ENCODE data around the gene MNAT1.
"Not testable (repeated sequence)": the region's sequence is repeated elsewhere in the genome, so short reads cannot be mapped to it uniquely, and the experiment has no call there.

Gene MNAT1

DNA sequence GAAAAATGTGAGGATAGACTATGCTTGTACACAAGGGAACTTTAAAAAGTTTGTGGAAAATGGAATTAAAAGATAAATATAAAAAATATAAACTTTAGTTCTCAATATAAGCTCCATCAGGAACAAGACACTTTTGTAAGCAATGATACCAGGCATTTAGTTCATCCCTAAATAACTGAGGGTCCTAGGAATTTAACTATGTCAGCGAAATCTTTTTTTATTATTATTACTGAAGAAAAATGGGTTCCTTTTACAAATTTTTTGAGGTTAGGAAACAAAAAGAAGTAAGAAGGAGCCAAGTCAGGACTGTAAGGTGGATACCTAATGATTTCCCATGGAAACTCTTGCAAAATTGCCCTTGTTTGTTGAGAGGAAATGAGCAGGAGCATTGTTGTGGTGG, 143.6 kb downstream of the MNAT1 start:
- DNase-seq: no peak

DNA sequence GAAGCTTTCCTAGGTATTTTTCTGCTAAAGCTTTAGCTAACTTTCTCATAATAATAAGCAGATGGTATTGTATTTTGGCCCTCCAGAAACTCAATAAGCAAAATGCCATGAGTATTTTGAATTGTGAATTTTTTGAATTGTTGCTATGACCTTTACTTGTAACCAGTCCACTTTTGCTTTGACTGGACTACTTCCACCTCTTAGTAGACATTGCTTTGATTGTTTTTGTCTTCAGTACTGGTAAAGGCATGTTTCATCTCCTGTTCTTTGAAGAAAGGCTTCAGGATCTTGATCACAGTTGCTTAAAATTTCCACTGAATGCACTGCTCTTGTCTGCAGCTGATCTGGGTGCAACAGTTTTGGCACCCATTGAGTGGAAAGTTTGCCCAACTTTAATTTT, 144.0 kb downstream of the MNAT1 start:
- no peak for DNase-seq

DNA sequence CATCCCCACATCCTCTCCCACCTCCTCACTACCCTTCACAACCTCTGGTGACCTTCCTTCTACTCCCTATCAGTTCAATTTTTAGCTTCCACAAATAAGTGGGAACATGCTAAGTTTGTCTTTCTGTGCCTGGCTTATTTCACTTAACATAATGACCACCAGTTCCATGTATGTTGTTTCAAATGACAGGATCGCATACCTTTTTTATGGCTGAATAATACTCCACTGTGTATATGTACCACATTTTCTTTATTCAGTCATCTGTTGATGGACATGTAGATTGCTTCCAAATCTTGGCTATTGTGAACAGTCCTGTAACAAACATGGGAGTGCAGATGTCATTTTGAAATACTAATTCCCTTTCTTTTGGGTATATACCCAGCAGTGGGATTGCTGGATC, 147.7 kb downstream of the MNAT1 start:
- no peak for DNase-seq

DNA sequence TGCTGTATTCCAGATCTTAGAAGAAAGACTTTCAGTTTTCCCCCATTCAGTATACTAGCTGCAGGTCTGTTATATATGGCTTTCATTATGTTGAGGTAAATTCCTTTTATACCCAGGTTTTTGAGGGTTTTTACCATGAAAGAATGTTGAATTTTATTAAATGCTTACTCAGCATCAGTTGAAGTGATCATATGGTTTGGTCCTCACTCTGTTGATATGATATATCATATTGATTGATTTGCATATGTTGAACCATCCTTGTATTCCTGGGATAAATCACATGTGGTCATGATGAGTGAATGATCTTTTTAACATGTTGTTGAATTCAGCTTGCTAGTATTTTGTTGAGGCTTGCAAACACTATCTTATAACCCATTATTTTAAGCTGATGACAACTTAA, 149.6 kb downstream of the MNAT1 start:
- no peak for DNase-seq

DNA sequence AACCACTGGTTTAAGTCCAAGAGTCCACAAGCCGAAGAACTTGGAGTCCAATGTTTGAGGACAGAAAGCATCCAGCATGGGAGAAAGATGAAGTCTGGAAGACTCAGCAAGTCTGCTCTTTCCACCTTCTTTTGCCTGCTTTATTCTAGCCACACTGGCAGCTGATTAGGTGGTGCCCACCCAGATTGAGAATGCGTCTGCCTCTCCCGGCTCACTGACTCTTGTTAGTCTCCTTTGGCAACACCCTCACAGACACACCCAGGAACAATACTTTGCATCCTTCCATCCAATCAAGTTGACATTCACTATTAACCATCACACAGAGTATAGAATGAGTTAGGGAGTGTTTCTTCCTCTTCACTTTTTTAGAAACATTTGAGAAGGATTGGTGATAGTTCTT, 156.1 kb downstream of the MNAT1 start:
- not testable (repeated sequence) for DNase-seq

DNA sequence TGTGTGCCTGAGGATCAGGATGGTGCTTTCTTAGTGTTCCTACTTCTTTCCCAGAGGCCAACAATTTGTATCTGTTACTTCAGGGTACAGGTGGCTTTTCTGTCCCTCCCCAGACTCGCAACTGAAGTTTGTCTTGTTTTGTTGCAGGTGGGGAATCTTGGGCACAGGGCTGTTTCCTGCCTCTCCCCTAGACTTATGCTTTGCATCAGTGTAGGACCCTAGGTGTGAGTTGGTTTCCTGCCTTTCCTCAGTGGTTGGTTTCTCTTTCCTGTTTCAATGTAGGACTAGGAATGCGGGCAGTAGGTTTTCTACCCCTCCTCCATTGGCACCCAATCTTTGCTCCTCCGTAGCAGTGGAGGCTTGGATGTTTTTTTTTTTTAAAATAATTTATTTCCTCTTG, 159.3 kb downstream of the MNAT1 start:
- no peak for DNase-seq

DNA sequence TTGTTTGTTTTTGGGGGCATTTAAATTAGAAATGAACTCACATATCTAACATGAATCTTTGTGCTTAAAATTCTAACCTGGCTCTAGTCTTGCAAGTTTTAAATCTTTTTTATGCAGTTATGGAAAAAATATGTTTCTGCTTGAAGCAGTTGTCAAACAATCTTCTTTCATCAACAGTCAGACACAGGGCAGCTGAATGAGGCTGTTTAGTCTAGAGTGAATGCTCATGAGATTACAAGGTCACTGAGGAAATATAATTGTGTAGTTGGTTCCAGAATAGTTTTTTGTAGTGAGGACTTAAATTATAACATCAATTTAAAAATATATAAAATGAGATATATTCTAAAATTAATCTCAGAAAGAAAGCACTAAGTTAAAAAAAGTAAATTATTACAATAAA, 169.8 kb downstream of the MNAT1 start:
- DNase-seq: no peak

DNA sequence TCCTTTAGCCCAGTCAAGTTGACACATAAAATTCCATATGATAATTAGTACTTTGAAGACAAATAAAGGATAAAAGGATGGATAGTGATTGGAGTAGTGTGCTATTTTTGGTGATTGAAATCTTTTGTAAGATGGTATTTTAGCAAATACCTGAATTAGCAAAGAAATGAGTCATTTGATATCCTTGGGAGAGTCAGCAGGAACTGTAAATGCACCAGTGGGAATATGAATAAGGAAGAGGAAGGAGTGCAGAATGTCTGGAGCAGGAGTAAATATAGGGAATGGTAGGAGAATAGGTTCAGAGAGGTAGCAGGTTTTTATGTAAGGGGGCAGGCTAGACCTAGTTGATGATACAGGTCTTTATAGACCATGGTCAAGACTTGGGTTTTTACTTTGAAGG, 171.4 kb downstream of the MNAT1 start:
- no peak for DNase-seq

DNA sequence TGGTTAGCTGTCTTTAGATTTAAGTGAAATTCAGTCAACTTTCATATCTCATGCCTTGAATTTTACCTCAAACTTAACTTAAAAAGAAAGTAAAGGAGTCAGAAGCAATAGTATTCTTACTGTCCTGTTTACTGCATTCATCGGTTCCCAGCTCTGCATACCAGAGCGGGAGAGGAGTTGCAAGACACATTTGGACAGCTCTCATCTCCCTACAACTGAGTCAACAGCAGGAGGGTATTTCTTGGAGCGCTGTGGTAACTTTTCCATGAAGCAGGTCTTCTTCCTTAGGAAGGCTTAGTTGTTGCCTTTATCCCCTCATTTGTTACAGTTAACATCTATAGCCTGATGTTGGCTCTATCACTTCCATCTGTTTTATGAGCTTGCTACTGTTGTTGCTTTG, 181.2 kb downstream of the MNAT1 start:
- DNase-seq: no peak

DNA sequence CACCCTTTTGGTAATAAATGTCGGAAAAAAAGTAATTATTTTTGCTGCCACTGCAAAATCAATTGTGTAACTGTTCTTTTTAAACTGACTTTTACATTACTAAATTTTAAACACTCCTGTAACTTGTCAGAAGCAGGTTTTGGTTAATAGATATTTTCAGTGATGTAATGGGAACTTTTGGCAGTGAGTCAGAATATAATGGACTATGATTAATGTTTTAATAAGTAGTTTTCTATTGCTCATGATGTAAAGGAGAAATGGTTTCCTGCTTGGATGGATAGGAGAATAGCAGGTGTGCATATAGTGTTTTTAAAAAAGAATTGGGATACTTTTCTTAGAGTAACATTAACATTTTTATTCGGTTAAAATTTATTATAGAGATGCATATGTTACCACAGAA, 187.5 kb downstream of the MNAT1 start:
- DNase-seq: no peak

DNA sequence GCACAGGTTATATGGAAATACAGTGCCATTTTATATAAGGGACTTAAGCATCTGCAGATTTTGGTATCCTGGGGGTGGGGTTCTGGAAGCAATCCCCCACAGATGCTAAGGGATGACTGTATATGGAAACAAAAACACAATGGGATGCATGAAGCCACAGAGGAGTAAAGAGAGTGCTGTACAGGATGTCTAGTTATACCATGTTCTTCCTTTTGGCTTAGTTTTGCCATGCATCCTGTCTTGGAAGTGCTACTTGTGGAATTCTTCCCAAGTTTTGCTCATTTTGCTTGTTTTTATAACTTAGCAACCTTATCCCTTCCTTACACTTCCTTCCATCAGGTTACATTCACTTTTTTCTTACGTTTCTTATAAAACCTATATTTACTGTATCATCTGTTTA, 190.7 kb downstream of the MNAT1 start:
- no peak for DNase-seq

DNA sequence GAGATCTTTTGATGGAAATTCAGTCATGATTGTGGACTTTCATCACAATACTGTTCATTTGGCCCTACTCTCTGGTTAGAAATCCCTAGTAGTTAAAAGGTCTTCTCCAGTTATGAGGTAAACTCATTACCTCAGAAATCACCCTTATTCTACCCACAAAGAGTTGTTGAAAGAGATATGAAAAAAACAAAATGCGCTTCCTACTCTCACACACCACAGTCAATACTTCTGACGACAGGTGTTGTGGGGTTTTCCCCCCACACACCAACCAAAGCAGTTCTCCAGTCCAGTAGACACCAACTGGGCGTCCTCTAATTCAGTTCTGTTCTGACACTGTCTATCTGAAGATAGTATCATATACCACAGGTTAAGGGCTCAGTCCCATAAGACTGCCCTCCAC, 191.4 kb downstream of the MNAT1 start:
- DNase-seq: no peak

DNA sequence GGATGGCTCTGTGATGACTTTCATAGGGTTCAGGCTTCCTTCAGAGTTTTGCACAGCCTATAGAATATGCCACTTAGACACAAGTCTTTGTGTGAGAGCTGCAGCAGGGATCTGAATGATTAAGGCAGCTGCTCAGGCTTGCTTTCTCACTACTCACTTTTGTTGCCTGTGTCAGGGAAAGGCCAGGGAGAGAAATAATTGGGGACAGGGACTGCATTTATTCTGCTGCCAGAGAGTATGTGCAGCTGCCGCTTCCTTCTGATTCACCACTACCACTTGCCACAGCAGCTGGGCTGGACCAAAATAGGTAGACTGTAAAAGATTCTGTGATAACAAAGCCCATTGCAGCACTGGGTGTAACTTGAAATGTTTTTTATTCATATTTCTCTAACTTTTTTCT, 196.7 kb downstream of the MNAT1 start:
- no peak for DNase-seq

DNA sequence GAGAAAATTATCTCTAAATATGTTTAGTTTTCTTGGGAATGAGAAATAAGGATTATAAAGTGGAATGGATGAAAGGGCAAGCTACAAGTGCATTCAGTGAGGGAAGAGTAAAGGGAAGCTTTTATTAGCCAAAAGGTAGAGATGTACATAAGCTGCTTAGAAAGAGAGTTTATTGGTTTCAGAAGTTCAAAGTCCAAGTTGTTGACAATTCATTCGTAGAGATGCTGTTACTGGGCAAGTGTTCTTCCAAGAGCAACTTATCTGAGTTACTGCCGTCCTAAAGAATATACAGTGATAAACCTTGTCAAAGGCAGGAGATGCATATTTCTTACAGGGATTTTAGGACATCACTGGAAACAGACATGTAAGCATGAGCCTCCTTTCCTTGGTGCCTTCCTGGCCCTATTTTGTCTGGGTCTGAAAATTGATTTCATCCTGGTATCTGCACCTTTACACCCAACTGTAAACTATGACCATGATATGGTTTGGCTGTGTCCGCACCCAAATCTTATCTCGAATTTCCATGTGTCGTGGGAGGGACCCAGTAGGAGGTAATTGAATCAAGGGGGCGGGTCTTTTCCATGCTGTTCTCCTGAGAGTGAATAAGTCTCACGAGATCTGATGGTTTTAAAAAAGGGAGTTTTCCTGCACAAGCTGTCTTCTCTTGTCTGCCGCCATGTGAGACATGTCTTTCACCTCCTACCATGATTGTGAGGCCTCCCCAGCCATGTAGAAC, 199.5 kb downstream of the MNAT1 start:
- no peak for DNase-seq

DNA sequence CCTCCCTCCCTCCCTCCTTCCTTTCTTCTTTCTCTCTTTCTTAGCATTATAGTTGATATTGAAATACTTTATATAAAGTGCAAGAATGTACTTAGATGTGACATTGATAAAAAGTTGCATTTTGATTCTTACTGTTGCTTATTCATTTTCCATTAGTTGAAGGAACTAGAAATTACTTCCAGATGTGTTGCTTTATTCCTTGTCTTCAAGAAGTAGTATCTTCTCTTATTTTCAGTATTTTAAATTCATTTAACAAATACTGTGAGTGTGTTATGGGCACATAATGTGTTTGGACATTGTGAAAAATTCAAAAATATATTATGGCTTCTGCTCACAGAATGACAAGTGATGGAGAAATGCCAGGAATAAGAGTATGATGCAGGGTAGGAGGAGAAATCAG, 200.8 kb downstream of the MNAT1 start:
- DNase-seq: no peak

DNA sequence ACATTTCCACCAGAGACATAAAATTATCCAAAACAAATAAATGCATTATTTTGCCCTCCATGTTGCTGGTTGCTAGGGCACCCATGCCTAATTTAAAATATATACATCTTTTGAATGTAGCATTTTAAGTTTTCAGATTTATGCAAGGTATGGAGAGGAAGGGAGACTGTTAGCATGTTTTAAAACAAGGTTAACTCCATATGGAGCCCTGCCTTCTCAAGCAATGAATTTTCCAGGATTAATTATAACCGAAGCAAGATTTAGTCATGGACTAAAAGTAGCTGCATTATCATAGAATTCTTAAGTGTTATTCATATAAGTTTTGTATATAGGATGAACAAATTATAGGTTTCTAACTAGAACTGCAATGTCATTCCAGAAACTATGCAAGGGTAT, 209.1 kb downstream of the MNAT1 start:
- DNase-seq: no peak

DNA sequence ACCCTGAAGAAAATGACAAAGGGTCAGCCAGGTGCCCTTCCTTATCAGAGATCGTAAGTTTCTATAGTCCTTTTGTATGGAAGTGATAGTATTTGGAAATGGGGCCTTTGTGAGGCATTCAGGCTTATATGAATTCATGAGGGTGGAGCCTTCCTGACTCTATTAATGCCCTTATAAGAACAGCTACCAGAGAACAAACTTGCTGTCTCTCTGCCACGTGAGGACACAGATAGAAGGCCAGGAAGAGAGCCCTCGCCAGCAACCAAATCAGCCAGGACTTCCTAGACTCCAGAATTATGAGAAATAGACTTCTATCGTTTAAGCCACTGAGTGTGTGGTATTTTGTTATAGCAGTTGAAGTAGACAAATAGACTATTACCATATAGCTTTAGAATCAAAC, 209.6 kb downstream of the MNAT1 start:
- no peak for DNase-seq

DNA sequence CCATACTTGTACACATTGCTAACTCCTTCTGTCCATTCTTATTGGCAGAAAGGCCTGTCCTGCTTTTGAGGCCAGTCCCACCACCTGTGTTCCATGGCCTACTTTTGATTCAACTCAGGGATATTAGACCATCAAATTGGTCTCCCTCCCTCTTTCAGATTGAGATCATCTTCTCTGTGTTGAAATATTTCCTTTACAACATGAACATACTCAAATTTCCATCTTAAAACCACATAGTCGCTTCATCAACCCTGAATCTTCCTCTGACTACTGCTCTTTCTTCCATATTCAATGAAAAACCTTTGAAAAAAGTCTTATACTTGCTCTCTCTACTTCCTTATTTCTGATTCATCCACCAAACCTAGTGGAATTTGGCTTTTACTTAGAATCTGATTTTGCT, 211.4 kb downstream of the MNAT1 start:
- DNase-seq: no peak

DNA sequence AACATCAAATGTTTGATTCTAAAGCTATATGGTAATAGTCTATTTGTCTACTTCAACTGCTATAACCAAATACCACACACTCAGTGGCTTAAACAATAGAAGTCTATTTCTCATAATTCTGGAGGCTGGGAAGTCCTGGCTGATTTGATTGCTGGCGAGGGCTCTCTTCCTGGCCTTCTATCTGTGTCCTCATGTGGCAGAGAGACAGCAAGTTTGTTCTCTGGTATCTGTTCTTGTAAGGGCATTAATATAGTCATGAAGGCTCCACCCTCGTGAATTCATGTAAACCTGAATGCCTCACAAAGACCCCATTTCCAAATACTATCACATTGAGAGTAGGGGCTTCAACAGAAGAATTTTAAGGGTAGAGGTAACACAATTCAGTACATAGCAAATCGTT, 212.2 kb downstream of the MNAT1 start:
- DNase-seq: no peak

DNA sequence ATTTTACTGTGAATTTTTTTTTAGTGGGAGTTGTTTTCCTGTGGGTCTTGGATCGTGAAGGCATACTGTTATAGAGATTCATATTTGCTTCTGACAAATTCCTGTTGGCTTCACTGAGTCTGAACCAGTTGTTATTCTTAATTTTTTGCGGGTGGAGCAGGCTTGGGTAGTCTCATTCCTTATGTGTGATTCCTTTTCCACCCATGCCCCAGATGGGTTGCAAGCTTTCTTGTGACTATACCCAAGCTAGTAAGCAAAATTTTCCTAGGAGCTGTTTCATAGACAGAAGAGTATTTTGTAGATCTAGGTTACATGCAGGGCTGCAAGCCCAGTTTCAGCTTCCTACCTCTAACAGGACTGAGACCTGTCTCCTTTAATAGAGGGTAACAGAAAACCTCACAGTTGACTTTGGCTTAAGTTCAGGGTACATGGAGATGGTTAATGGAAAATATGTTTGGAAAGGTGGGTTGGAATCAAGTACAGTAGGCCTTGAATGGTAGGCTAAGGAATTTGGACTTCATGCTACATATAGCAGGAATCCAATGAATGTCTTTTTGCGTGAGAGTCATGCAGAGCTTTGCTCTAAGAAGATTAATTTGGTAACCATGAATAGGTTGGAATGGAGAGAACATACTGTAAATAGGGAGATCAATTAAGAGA, 217.3 kb downstream of the MNAT1 start:
- no peak for DNase-seq

DNA sequence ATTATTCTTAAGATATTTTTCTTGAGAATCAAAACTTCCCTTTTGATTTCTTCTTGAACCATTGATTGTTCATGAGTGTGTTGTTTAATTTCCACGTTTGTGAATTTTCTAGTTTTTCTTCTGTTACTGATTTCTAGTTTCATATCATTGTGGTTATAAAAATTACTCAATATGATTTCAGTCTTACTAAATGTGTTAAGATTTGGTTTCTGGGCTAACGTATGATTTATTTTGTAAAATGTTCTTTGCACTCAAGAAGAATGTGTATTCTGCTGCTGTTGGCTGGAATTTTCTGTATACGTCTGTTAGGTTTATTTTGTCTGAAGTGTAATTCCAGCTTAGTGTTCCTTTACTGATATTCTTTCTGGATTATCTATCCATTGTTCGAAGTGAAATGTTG, 221.6 kb downstream of the MNAT1 start:
- DNase-seq: no peak

DNA sequence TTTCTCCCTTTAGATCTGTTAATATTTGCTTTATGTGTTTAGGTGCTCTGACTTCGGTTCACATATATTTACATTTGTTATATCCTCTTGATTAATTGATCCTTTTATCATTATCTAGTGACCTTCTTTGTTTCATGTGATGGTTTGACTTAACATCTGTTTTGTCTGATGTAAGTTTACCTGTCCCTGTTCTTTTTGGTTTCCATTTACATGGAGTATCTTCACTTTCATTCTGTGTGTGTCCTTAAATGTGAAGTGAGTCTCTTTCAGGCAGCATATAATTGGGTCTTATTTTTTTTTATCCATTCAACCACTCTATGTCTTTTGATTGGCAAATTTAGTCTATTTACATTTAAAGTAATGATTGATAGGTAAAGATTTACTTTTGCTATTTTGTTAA, 222.1 kb downstream of the MNAT1 start:
- no peak for DNase-seq

DNA sequence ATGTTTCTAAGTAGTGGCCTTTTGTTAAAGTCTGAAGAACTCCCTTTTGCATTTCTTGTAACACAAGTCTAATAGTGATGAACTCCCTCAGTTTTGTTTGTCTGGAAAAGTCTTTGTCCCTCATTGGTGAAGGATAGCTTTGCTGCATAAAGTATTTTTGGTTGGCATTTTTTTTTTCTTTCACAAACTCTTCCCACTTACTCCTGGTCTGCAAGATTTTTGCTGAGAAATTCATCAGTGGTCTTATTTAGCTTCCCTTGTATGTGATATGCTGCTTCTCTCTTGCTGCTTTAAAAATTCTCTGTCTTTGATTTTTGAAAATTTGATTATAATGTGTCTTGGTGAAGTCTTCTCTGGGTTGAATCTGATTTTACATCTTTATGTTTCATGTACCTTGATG, 223.6 kb downstream of the MNAT1 start:
- DNase-seq: no peak

DNA sequence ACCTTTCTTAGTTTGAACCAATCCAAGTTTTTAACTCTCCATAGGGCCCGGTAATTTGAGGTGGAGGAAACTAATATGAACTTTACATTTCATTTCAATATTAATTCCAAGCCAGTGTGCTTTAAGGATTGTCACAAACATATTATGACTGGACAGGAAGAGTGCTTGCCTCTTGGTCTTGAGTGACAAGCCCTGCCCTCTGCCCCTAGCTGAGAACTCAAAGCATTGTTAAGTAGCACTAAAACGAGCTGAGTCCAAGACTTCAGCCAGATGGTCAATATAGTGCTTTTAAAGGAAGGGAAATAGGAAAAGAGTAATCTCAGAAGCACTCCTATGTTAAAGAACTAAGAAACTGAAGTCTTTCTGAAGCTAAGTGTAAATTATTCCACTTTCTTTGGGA, 229.2 kb downstream of the MNAT1 start:
- no peak for DNase-seq
